GM18867 (cell line): ENCODE results near the gene RGS9.

ENCODE experiments used
- ATAC-seq: cut with Tn5 transposase; IDR thresholded peaks from one replicate; pipeline ENCODE4 v1.9.1; 2021; ENCODE audit warnings: mild to moderate bottlenecking, moderate library complexity; ENCODE audit not compliant: unreplicated experiment

RGS9 gene

GRCh38 chr17:65154770-65155589 is 17.8 kb downstream of the RGS9 start:
- peak; percentile 81 for ATAC-seq

GRCh38 chr17:65155622-65156021 is 18.5 kb downstream of the RGS9 start:
- ATAC-seq, result peak; percentile 21

GRCh38 chr17:65156185-65156834 is 19.1 kb downstream of the RGS9 start:
- ATAC-seq, result no peak

DNA sequence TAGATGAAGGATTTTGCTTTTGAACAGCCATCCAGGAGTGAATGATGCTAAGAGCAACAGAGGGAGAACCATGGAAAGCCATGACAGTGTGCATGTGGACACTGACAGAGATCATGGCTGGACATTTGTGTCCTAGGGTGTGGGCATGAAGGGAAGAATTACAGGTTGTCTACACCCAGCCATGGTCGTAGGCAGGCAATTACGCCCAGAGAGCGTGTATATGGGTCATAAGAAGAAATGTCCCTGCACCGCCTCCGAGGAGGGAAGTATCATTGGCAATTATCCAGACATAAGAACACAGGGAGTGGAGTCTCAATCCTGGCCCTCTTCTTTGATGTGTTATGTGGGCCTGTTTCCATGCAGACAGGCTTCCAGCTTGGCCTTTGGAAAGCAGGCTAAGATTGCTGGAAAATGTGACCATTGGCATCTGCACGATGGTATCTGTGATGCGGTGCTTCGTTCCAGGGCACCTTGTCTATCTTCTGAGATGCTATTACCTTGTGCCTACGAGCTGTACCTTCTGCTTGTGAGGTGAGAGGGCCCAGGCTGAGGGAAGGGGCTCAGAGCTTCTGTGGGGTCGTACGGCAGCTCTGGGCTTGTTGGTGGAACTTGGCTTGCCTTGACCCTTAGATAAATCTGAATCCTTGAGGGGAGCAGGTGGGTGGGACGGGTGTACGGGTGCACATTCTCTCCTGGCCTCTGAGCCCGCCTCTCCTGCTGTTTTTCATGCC is 19.8 kb downstream of the RGS9 start:
- no peak for ATAC-seq

- ATAC-seq, result no peak
Measured at GRCh38 chr17:65158041-65158440, 20.9 kb downstream of the RGS9 start.

- no peak for ATAC-seq
Measured at GRCh38 chr17:65158622-65159021, 21.5 kb downstream of the RGS9 start.

- no peak for ATAC-seq
Measured at GRCh38 chr17:65160516-65160915, 23.3 kb downstream of the RGS9 start.

DNA sequence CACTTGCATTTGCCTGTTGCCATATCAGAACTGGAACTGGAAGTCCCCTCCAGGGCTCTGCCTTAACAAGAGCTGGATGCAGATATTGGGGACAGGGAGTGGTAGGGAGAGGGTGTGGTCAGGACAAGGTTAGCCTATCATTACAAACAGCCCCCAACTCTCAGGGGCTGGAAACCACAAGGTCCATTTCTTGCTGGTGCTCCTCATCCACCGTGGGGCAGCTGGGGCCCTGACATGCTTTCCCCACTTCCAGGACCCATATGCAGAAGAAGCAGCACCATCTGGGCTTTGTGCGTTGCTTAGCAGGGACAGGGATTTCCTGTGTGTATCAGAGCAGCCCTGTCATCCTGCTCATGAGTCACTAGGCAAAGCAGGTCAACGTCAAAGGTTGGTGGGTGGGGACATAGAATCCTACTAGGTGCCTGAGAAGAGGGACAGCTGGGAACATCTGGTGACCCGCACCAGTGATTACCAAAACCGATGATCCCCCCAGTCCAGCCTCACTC is 26.9 kb downstream of the RGS9 start:
- peak; percentile 81 for ATAC-seq

DNA sequence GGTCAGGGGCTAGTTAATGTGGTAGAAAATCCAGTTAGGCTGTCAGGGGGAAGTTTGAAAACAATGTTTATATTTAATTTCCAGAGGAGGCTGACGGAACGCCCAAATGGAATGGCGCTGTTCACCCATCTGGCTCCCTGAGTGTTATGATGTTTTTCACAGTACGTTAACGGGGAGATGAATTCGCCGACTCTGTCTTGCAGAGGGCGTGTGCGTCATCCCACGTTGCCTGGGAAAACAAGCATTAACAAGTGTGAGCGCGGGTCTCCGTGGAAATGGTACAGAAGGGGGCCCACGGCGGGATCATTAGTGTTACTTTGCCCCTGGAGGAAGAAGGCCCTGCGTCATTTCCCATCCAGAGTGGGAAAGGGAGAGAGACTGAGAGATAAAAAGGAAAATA is 29.6 kb downstream of the RGS9 start:
- no peak for ATAC-seq

DNA sequence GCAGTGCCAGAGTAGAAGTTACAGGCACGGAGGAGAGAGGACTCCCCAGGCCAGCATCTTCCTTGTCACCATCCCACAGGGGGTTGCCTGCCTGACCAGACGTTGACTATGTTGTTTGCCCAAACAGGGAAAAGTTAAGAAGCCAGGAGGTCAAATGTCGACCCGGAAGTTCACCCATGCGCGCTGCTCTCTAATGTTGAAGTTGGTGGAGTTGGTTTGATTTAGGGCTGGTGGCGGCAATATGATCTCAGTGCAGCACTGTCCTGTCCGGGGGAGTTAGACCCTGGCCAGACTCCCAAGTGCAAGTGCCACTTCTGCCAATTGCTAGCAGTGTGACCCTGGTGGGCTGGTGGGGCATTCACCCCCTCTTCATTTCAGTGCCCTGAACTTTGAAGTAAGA is 30.4 kb downstream of the RGS9 start:
- ATAC-seq, result no peak

- no peak for ATAC-seq
Measured at GRCh38 chr17:65169691-65170090, 32.5 kb downstream of the RGS9 start.

GRCh38 chr17:65170839-65171238 is 33.7 kb downstream of the RGS9 start:
- no peak for ATAC-seq

DNA sequence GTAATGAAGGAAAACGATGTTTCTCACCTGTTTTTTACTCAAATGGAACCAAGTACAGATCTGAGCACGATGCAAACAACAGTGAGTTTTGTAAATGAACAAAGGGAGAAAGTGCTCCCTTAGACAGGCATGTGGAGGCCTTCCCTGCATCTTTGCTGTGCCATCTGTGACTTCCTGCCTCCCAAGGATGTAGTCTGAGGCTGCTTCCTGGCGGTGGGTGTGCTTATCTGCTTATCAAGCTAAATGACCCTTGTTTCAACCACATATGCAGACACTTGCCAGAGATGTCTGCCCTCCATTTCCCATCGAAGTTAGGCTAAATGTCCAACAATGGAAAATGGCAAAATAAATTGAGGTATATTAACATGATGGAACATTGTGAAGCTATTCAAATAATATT is 34.6 kb downstream of the RGS9 start:
- no peak for ATAC-seq

DNA sequence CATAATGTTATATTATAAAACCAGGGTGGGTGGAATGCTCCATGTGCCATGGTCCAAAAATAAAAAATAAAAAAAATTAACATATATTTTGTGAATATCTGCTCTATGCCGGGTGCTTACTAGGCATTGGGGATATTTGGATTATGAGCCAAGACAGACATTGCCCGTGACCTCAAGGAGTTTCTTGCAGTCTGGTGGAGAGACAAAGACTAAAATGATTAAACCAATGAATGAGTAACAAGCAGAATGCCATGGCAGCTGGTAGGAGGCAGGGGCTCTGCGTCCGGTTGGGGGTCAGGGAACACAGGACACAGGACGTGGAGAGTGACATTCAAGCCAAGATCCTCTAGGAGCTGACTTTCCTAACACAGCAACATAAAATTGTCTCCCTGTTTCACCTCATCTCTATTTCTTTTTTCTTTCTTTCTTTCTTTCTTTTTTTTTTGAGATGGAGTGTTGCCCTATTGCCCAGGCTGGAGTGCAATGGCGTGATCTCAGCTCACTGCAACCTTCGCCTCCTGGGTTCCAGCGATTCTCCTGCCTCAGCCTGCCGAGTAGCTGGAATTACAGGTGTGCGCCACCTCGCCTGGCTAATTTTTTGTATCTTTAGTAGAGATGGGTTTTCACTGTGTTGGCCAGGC is 35.4 kb downstream of the RGS9 start:
- ATAC-seq, result no peak

DNA sequence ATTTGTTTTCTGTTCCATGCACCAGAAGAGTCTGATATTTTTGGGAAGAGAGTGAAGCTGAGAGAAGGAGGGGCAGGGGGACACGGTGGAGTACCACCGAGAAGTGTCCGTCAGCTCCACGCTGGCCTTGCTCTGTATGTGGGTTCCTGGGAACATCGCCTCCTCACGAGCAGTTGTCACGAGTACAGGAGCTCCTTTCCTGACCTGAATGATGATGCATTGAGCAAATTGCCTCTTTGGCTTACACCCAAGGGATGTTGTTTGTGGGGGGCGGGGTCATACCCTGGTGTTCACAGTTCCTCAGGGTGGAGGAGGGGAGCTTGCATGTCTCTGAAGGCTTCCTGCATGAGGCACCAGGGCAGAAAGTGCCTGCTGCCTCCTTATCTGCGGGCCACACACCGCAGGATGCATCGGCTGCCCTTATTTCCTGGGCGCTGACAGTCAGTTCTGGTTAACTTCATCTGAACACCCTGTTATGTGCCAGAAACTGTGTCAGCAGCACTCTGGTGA is 36.2 kb downstream of the RGS9 start:
- no peak for ATAC-seq

DNA sequence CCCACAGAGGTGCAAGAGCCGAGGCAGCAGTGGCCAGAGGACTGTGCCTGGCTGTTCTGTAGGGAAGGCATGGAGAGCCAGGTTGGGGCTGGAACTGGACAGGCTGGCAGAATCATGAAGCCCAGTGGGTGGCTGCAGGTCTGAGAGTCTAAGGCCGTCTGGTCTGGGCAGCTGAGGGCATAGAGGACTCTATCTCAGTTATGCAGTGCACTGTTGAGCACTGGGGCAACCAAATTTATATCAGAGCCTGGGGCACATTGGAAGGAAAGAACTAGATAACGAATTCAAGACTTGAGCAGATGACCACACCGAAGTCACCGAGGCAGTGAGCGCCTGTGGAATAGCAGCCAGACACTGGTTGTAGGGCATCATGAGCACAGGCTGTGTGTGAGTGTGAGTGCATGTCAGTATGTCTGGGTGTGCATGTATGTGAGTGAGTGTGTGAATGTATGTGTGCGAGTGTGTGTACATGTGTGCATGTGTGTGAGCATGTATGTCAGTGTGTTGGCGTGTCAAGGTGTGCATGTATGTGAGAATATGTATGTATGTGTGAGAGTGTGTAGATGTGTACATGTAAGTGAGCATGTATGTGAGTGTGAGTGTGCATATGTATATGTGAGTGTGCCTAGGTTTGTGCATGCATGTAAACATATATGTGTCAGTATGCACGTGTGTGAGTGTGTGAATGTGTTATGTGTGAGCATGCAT is 37.0 kb downstream of the RGS9 start:
- ATAC-seq, result no peak

DNA sequence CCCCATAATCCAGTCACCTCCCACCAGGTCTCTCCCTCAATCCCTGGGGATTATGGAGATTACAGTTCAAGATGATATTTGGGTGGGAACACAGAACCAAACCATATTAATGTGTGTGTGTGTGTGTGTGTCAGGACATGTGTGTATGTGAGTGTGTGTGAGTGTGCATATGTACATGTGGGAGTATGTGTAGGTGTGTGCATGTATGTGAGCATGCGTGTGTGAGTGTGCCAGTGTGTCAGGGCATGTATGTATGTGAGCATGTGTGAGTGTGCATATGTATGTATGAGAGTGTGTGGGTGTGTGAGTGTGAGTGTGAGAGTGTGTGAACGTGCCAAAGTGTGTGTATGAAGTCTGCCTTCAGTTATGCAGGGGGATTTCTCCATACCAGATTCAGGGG is 37.8 kb downstream of the RGS9 start:
- no peak for ATAC-seq

DNA sequence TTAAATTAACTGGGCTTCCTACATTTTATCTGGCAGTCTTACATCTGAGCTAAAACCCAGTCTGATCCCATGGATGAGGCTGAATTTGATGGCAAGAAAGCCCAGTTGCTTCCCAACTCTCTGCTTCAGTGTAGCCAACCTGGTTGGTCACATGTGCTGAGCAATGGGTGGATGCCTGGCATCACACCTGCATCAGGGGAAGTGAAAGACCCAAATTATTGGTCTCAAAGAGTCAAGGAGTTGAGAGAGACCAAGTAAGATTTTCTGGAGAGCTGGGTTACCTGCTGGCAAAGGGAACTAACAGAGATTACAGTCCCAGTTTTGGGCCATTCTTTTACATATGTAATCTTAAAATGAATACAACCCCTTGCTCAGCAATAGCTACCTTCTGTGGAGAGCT is 38.8 kb downstream of the RGS9 start:
- no peak for ATAC-seq

DNA sequence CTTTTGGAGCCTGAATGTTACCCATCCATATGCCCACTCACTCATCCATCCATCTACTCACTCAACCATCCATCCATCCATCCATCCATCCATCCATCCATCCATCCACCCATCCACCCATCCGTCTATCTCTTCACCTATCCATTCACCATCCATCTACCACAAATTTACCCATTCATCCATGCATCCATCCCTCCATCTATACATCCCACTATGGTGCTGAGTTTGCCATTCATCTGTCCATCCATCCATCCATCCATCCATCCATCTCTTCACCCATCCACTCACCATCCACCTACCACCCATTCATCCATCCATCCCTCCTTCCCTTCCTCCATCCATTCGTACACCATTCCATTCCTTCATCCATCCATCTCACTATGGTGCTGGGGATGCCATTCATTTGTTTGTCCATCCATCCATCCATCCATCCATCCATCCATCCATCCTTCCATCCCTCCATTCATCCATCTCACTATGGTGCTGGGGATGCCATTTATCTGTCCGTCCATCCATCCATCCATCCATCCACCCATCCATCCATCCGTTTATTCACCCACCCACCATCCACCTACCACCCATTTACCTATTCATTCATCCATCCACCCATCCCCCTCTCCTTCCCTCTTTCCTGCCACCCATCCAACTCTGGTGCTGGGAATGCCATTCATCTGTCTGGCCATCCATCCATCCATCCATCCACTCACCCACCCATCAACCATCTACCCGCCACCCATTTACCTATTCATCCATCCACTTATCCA is 39.7 kb downstream of the RGS9 start:
- ATAC-seq, result no peak

GRCh38 chr17:65177901-65178300 is 40.7 kb downstream of the RGS9 start:
- no peak for ATAC-seq
